Measurements from ENCODE around the gene TSTD1. TPM values are rescaled to one million over a fixed set of nuclear protein-coding genes. Genes with fewer than 3 reads are reported as not detected.

The TSTD1 gene
- 10 to 100 TPM; 61.6 to 79.0 (median 67.7) TPM for polyA plus RNA-seq (ENCODE audit: insufficient read length in 3 of 3)
- long read RNA-seq, donor 1, transcript TSTD1-201 (3 exons, 626 nt), result minor isoform, 5 of 114 reads
- long read RNA-seq, donor 1, transcript TSTD1-204 (4 exons, 593 nt), result major isoform, 84 of 114 reads
- long read RNA-seq, donor 1, transcript TSTD1-203 (3 exons, 457 nt), result minor isoform, 5 of 114 reads
- long read RNA-seq, donor 1, partial matches to known transcripts, result 0 of 114 reads
- long read RNA-seq, donor 1, other reads (novel, unspliced or antisense), result 15 of 114 reads
- long read RNA-seq, donor 2, transcript TSTD1-203 (3 exons, 457 nt), result minor isoform, 8 of 115 reads
- long read RNA-seq, donor 2, transcript TSTD1-205 (2 exons, 591 nt), result minor isoform, 13 of 115 reads
- long read RNA-seq, donor 2, transcript TSTD1-204 (4 exons, 593 nt), result major isoform, 67 of 115 reads
- long read RNA-seq, donor 2, transcript TSTD1-201 (3 exons, 626 nt), result minor isoform, 8 of 115 reads
- long read RNA-seq, donor 2, partial matches to known transcripts, result 0 of 115 reads
- long read RNA-seq, donor 2, other reads (novel, unspliced or antisense), result 9 of 115 reads
- long read RNA-seq, donor 3, transcript TSTD1-205 (2 exons, 591 nt), result minor isoform, 6 of 79 reads
- long read RNA-seq, donor 3, transcript TSTD1-203 (3 exons, 457 nt), result minor isoform, 7 of 79 reads
- long read RNA-seq, donor 3, transcript TSTD1-204 (4 exons, 593 nt), result major isoform, 50 of 79 reads
- long read RNA-seq, donor 3, partial matches to known transcripts, result 0 of 79 reads
- long read RNA-seq, donor 3, other reads (novel, unspliced or antisense), result 5 of 79 reads
- long read RNA-seq, donor 4, transcript TSTD1-201 (3 exons, 626 nt), result minor isoform, 9 of 136 reads
- long read RNA-seq, donor 4, transcript TSTD1-205 (2 exons, 591 nt), result minor isoform, 14 of 136 reads
- long read RNA-seq, donor 4, transcript TSTD1-204 (4 exons, 593 nt), result major isoform, 78 of 136 reads
- long read RNA-seq, donor 4, transcript TSTD1-203 (3 exons, 457 nt), result minor isoform, 12 of 136 reads
- long read RNA-seq, donor 4, partial matches to known transcripts, result 0 of 136 reads
- long read RNA-seq, donor 4, other reads (novel, unspliced or antisense), result 10 of 136 reads
- long read RNA-seq, donor 5, transcript TSTD1-203 (3 exons, 457 nt), result minor isoform, 11 of 73 reads
- long read RNA-seq, donor 5, transcript TSTD1-204 (4 exons, 593 nt), result major isoform, 39 of 73 reads
- long read RNA-seq, donor 5, transcript TSTD1-201 (3 exons, 626 nt), result minor isoform, 6 of 73 reads
- long read RNA-seq, donor 5, partial matches to known transcripts, result 0 of 73 reads
- long read RNA-seq, donor 5, other reads (novel, unspliced or antisense), result 9 of 73 reads
- long read RNA-seq, donor 6, transcript TSTD1-205 (2 exons, 591 nt), result minor isoform, 6 of 102 reads
- long read RNA-seq, donor 6, transcript TSTD1-204 (4 exons, 593 nt), result major isoform, 59 of 102 reads
- long read RNA-seq, donor 6, transcript TSTD1-201 (3 exons, 626 nt), result minor isoform, 6 of 102 reads
- long read RNA-seq, donor 6, transcript TSTD1-203 (3 exons, 457 nt), result minor isoform, 11 of 102 reads
- long read RNA-seq, donor 6, partial matches to known transcripts, result 0 of 102 reads
- long read RNA-seq, donor 6, other reads (novel, unspliced or antisense), result 9 of 102 reads
- long read RNA-seq, donor 7, transcript TSTD1-204 (4 exons, 593 nt), result major isoform, 81 of 129 reads
- long read RNA-seq, donor 7, transcript TSTD1-205 (2 exons, 591 nt), result minor isoform, 8 of 129 reads
- long read RNA-seq, donor 7, transcript TSTD1-201 (3 exons, 626 nt), result minor isoform, 11 of 129 reads
- long read RNA-seq, donor 7, transcript TSTD1-203 (3 exons, 457 nt), result minor isoform, 7 of 129 reads
- long read RNA-seq, donor 7, partial matches to known transcripts, result 0 of 129 reads
- long read RNA-seq, donor 7, other reads (novel, unspliced or antisense), result 13 of 129 reads
- long read RNA-seq, donor 8, transcript TSTD1-204 (4 exons, 593 nt), result major isoform, 6 of 11 reads
- long read RNA-seq, donor 8, partial matches to known transcripts, result 0 of 11 reads
- long read RNA-seq, donor 8, other reads (novel, unspliced or antisense), result 0 of 11 reads
- long read RNA-seq, donor 9, transcript TSTD1-205 (2 exons, 591 nt), result minor isoform, 9 of 151 reads
- long read RNA-seq, donor 9, transcript TSTD1-203 (3 exons, 457 nt), result minor isoform, 12 of 151 reads
- long read RNA-seq, donor 9, transcript TSTD1-204 (4 exons, 593 nt), result major isoform, 67 of 151 reads
- long read RNA-seq, donor 9, transcript TSTD1-201 (3 exons, 626 nt), result minor isoform, 6 of 151 reads
- long read RNA-seq, donor 9, partial matches to known transcripts, result 26 of 151 reads
- long read RNA-seq, donor 9, other reads (novel, unspliced or antisense), result 22 of 151 reads
- long read RNA-seq, donor 10, transcript TSTD1-203 (3 exons, 457 nt), result minor isoform, 6 of 105 reads
- long read RNA-seq, donor 10, transcript TSTD1-204 (4 exons, 593 nt), result major isoform, 66 of 105 reads
- long read RNA-seq, donor 10, transcript TSTD1-201 (3 exons, 626 nt), result minor isoform, 7 of 105 reads
- long read RNA-seq, donor 10, partial matches to known transcripts, result 0 of 105 reads
- long read RNA-seq, donor 10, other reads (novel, unspliced or antisense), result 21 of 105 reads
- long read RNA-seq, donor 11, transcript TSTD1-203 (3 exons, 457 nt), result minor isoform, 7 of 83 reads
- long read RNA-seq, donor 11, transcript TSTD1-205 (2 exons, 591 nt), result minor isoform, 7 of 83 reads
- long read RNA-seq, donor 11, transcript TSTD1-204 (4 exons, 593 nt), result major isoform, 52 of 83 reads
- long read RNA-seq, donor 11, transcript TSTD1-201 (3 exons, 626 nt), result minor isoform, 7 of 83 reads
- long read RNA-seq, donor 11, partial matches to known transcripts, result 0 of 83 reads
- long read RNA-seq, donor 11, other reads (novel, unspliced or antisense), result 8 of 83 reads
- long read RNA-seq, donor 12, transcript TSTD1-201 (3 exons, 626 nt), result minor isoform, 12 of 149 reads
- long read RNA-seq, donor 12, transcript TSTD1-204 (4 exons, 593 nt), result major isoform, 76 of 149 reads
- long read RNA-seq, donor 12, transcript TSTD1-205 (2 exons, 591 nt), result minor isoform, 8 of 149 reads
- long read RNA-seq, donor 12, transcript TSTD1-203 (3 exons, 457 nt), result minor isoform, 12 of 149 reads
- long read RNA-seq, donor 12, partial matches to known transcripts, result 28 of 149 reads
- long read RNA-seq, donor 12, other reads (novel, unspliced or antisense), result 6 of 149 reads
- long read RNA-seq, donor 13, transcript TSTD1-204 (4 exons, 593 nt), result major isoform, 40 of 65 reads
- long read RNA-seq, donor 13, transcript TSTD1-205 (2 exons, 591 nt), result minor isoform, 6 of 65 reads
- long read RNA-seq, donor 13, partial matches to known transcripts, result 0 of 65 reads
- long read RNA-seq, donor 13, other reads (novel, unspliced or antisense), result 7 of 65 reads
- long read RNA-seq, donor 14, result 0 reads
- long read RNA-seq, donor 15, transcript TSTD1-205 (2 exons, 591 nt), result minor isoform, 13 of 133 reads
- long read RNA-seq, donor 15, transcript TSTD1-204 (4 exons, 593 nt), result major isoform, 80 of 133 reads
- long read RNA-seq, donor 15, transcript TSTD1-203 (3 exons, 457 nt), result minor isoform, 9 of 133 reads
- long read RNA-seq, donor 15, transcript TSTD1-201 (3 exons, 626 nt), result minor isoform, 8 of 133 reads
- long read RNA-seq, donor 15, partial matches to known transcripts, result 0 of 133 reads
- long read RNA-seq, donor 15, other reads (novel, unspliced or antisense), result 14 of 133 reads
- long read RNA-seq, donor 16, transcript TSTD1-201 (3 exons, 626 nt), result minor isoform, 5 of 114 reads
- long read RNA-seq, donor 16, transcript TSTD1-203 (3 exons, 457 nt), result minor isoform, 13 of 114 reads
- long read RNA-seq, donor 16, transcript TSTD1-205 (2 exons, 591 nt), result minor isoform, 8 of 114 reads
- long read RNA-seq, donor 16, transcript TSTD1-204 (4 exons, 593 nt), result major isoform, 66 of 114 reads
- long read RNA-seq, donor 16, partial matches to known transcripts, result 0 of 114 reads
- long read RNA-seq, donor 16, other reads (novel, unspliced or antisense), result 11 of 114 reads

GRCh38 chr1:161038523-161039153 lies at the start of gene TSTD1:
TSS of gene TSTD1 (minus strand) at chr1:161038964. CDS start at chr1:161038889, 75 bp downstream.
- DNase-seq, result peak; percentile 61

GRCh38 chr1:161086457-161086856 lies 47.7 kb upstream of the TSTD1 start:
- no peak for DNase-seq

- no peak for DNase-seq
These were observed 46.4 kb upstream of the TSTD1 start for GRCh38 chr1:161085165-161085564.

- no peak for DNase-seq
These were observed 45.8 kb upstream of the TSTD1 start for GRCh38 chr1:161084597-161084988.

- DNase-seq, result no peak
These were observed 45.2 kb upstream of the TSTD1 start for GRCh38 chr1:161083748-161084596.

GRCh38 chr1:161082996-161083747 lies 44.4 kb upstream of the TSTD1 start:
- DNase-seq, result no peak

- no peak for DNase-seq
These were observed 43.7 kb upstream of the TSTD1 start for GRCh38 chr1:161082483-161082882.

GRCh38 chr1:161081519-161081918 lies 42.8 kb upstream of the TSTD1 start:
- no peak for DNase-seq

- no peak for DNase-seq
These were observed 42.0 kb upstream of the TSTD1 start for GRCh38 chr1:161080441-161081405.

- DNase-seq, result no peak
These were observed 40.8 kb upstream of the TSTD1 start for GRCh38 chr1:161079436-161080110.

- DNase-seq, result no peak
These were observed 38.7 kb upstream of the TSTD1 start for GRCh38 chr1:161077426-161077825.

- no peak for DNase-seq
These were observed 37.6 kb upstream of the TSTD1 start for GRCh38 chr1:161076410-161076809.
